CD14-positive monocyte (primary cell): ENCODE measurements around the gene C1QC. TPM values are rescaled to one million over a fixed set of nuclear protein-coding genes. Genes with fewer than 3 reads are reported as not detected.

ENCODE experiments used
- DNase-seq, 3 donors: peaks; one replicate each; pipeline ENCODE4 v3.0.0-alpha.2; 2011 to 2022
- H2AFZ ChIP-seq: 2 replicates; pipeline ENCODE4 v1.6.0; 2012; ENCODE audit warnings: mild to moderate bottlenecking, low read depth, low read length, inconsistent platforms; ENCODE audit not compliant: insufficient read depth, poor library complexity, severe bottlenecking
- H3K27ac ChIP-seq, 2 donors: 1 replicate in 1 of 2; 2 replicates in 1 of 2; pipeline ENCODE4 v1.5.1; 2012 to 2013; ENCODE audit warnings: low read length in 2 of 2, control low read depth in 1 of 2, inconsistent platforms in 1 of 2, low read depth in 1 of 2, mild to moderate bottlenecking in 1 of 2
- H3K27me3 ChIP-seq, 2 donors: one replicate each; pipeline versions ENCODE4 v1.6.0 to v1.6.1; 2011 to 2013; ENCODE audit warnings: low read length in 2 of 2; ENCODE audit not compliant: control insufficient read depth in 2 of 2, insufficient read depth in 2 of 2
- H3K36me3 ChIP-seq, 2 donors: replicated peaks in 1 of 2; 1 replicate in 1 of 2; 2 replicates in 1 of 2; pipeline versions ENCODE4 v1.5.1 to v1.6.1; 2012 to 2013; ENCODE audit warnings: low read length in 2 of 2, control low read depth in 1 of 2, inconsistent platforms in 1 of 2, mild to moderate bottlenecking in 1 of 2; ENCODE audit not compliant: insufficient read depth in 2 of 2, control insufficient read depth in 1 of 2
- H3K4me1 ChIP-seq, 2 donors: 1 replicate in 1 of 2; 2 replicates in 1 of 2; pipeline versions ENCODE4 v1.5.1 to v1.6.1; 2012 to 2013; ENCODE audit warnings: low read length in 2 of 2, control low read depth in 1 of 2, inconsistent platforms in 1 of 2, mild to moderate bottlenecking in 1 of 2, moderate library complexity in 1 of 2; ENCODE audit not compliant: insufficient read depth in 2 of 2, control insufficient read depth in 1 of 2
- H3K4me2 ChIP-seq: replicated peaks from 2 replicates; pipeline ENCODE3; 2012; ENCODE audit warnings: low read length, moderate library complexity, mild to moderate bottlenecking; ENCODE audit not compliant: poor library complexity, severe bottlenecking; ENCODE audit errors: extremely low read depth
- H3K4me3 ChIP-seq, 3 experiments: fragments of 200-600 bp in 1 of 3; sonication (generic) in 1 of 3; replicated peaks in 1 of 3; 1 replicate in 2 of 3; 2 replicates in 1 of 3; pipeline ENCODE4 v1.5.1; 2011 to 2013; ENCODE audit warnings: low read length in 3 of 3, mild to moderate bottlenecking in 3 of 3, control low read depth in 2 of 3, low read depth in 2 of 3, inconsistent platforms in 1 of 3, moderate library complexity in 1 of 3
- H3K79me2 ChIP-seq: 2 replicates; pipeline ENCODE4 v1.6.0; 2012; ENCODE audit warnings: mild to moderate bottlenecking, control low read depth, inconsistent platforms, low read length, moderate library complexity; ENCODE audit not compliant: insufficient read depth
- H3K9ac ChIP-seq: 2 replicates; pipeline ENCODE4 v1.6.0; 2017; ENCODE audit warnings: low read length, mild to moderate bottlenecking; ENCODE audit not compliant: insufficient read depth, poor library complexity, severe bottlenecking
- H3K9me3 ChIP-seq, 2 donors: replicated peaks in 1 of 2; 1 replicate in 1 of 2; 2 replicates in 1 of 2; pipeline versions ENCODE4 v1.5.1 to v1.6.1; 2012 to 2013; ENCODE audit warnings: low read length in 2 of 2, control low read depth in 1 of 2; ENCODE audit not compliant: control insufficient read depth in 1 of 2, insufficient read depth in 1 of 2
- H4K20me1 ChIP-seq: 2 replicates; pipeline ENCODE4 v1.6.0; 2012; ENCODE audit warnings: mild to moderate bottlenecking, low read length, control low read depth, moderate library complexity; ENCODE audit not compliant: insufficient read depth
- H3K27ac Mint-ChIP-seq, 7 donors: one replicate each; pipeline ENCODE4 v1.8.0; 2020; ENCODE audit warnings: mild to moderate bottlenecking in 7 of 7, mixed read lengths in 7 of 7, moderate library complexity in 6 of 7, inconsistent platforms in 2 of 7
- H3K27me3 Mint-ChIP-seq, 3 donors: one replicate each; pipeline ENCODE4 v1.8.0; 2021 to 2022; ENCODE audit warnings: low read depth in 3 of 3, mild to moderate bottlenecking in 3 of 3, mixed read lengths in 3 of 3, moderate library complexity in 3 of 3, inconsistent platforms in 1 of 3
- H3K36me3 Mint-ChIP-seq, 2 donors: one replicate each; pipeline ENCODE4 v1.8.0; 2020; ENCODE audit warnings: mixed read lengths in 2 of 2, inconsistent platforms in 1 of 2, mild to moderate bottlenecking in 1 of 2
- H3K4me1 Mint-ChIP-seq: one replicate; pipeline ENCODE4 v1.8.0; 2020; ENCODE audit warnings: mild to moderate bottlenecking, mixed read lengths
- H3K4me3 Mint-ChIP-seq, 2 donors: one replicate each; pipeline ENCODE4 v1.8.0; 2020; ENCODE audit warnings: mild to moderate bottlenecking in 2 of 2, mixed read lengths in 2 of 2, moderate library complexity in 1 of 2
- H3K9me3 Mint-ChIP-seq, 7 donors: one replicate each; pipeline ENCODE4 v1.8.0; 2020 to 2022; ENCODE audit warnings: mixed read lengths in 7 of 7, mild to moderate bottlenecking in 6 of 7, moderate library complexity in 6 of 7, inconsistent platforms in 2 of 7
- WGBS: methylation state at CpG from one replicate; pipeline ENCODE4 v1.1.5; 2013; ENCODE audit warnings: missing lambda C conversion rate; ENCODE audit not compliant: insufficient coverage; 5-methylcytosine and 5-hydroxymethylcytosine counted together
- intact Hi-C, 2 donors: fragments of 100-400 bp; cut with micrococcal nuclease; formaldehyde crosslinking; loops; one replicate each; pipeline versions ENCODE4 v1.15.0 to v1.15.1; 2023
- polyA plus RNA-seq, 3 donors: library from polyadenylated mRNA; depleted of rRNA in 1 of 3; unstranded in 2 of 3; stranded (reverse) in 1 of 3; fragments of 300-500 nt in 2 of 3; fragments of >200 nt in 1 of 3; fragmentation: Illumina TruSeq in 2 of 3; gene quantifications; 1 replicate in 2 of 3; 2 replicates in 1 of 3; pipeline ENCODE4 v1.2.3, GENCODE V29; 2012 to 2021
- TF ChIP-seq, protein P1 (sequence below): fragments of 200-600 bp; IDR thresholded peaks from one replicate; pipeline ENCODE4 v1.8.0; 2022; ENCODE audit warnings: antibody characterized with exemption, mild to moderate bottlenecking

Gene C1QC
- polyA plus RNA-seq, 3 donors = 0.74 to 3.6 (median 0.85) TPM

DNA sequence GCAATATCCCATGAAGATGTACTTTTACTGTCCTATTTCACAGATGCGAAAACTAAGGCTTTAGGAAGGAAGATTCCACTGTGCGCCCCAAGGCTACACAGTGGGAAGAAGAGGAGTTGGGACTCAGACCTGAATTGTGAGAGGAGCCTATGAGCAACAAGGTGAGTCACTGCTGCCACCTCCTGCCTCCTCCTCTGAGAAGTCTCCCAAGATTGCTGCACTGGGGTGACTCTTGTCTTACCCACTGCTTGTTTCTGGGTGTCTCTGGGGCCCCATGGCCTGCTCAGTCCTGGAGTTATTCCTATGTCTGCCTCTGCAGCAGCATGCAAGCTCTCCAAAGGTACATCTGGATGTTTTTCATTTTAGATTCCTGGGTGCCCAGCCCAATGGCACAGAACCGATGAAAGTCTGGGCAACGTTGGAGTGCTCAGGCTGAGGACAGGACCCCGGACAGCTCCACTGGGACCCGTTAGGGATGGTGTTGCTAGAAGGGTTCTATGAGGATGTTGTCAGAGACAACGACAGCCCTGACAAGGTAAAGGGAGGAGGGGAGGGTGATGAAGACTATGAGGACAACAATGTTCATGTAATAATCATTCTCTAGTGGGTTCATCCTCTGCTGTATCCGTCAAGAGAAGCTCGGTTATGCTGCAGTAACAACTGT, 18.0 kb upstream of the C1QC start:
- Histone ChIP-seq H3K4me2 (no peak overlapping the region), H3K9ac (no peak overlapping the region), H3K79me2 (no peaks in the 10 kb centered on the region), H3K9me3 (no peaks in the 10 kb centered on the region), H3K4me3 (no peak overlapping the region), H3K36me3 (no peaks in the 10 kb centered on the region), H3K27ac (no peak overlapping the region), H3K4me1 (no peaks in the 10 kb centered on the region), H4K20me1 (no peaks in the 10 kb centered on the region), H3K27me3 (peaks cover 0 to 12% of the 10 kb centered on the region in 2 donors), H2AFZ (no peak overlapping the region)
- H3K27ac Mint-ChIP-seq = no peak overlapping the region
- WGBS = 30% methylated on average over 7 of the region's 9 CpGs
- peaks cover 21 to 42% (median 28%) of the 10 kb centered on the region in 3 donors for H3K27me3 Mint-ChIP-seq
- TF ChIP-seq, protein P1, sequence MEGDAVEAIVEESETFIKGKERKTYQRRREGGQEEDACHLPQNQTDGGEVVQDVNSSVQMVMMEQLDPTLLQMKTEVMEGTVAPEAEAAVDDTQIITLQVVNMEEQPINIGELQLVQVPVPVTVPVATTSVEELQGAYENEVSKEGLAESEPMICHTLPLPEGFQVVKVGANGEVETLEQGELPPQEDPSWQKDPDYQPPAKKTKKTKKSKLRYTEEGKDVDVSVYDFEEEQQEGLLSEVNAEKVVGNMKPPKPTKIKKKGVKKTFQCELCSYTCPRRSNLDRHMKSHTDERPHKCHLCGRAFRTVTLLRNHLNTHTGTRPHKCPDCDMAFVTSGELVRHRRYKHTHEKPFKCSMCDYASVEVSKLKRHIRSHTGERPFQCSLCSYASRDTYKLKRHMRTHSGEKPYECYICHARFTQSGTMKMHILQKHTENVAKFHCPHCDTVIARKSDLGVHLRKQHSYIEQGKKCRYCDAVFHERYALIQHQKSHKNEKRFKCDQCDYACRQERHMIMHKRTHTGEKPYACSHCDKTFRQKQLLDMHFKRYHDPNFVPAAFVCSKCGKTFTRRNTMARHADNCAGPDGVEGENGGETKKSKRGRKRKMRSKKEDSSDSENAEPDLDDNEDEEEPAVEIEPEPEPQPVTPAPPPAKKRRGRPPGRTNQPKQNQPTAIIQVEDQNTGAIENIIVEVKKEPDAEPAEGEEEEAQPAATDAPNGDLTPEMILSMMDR = no peak
- no peaks in the 10 kb centered on the region for H3K9me3 Mint-ChIP-seq
- intact Hi-C loops = no loop called here
- H3K4me3 Mint-ChIP-seq = no peak overlapping the region
- H3K4me1 Mint-ChIP-seq = no peaks in the 10 kb centered on the region
- DNase-seq = no peak
- H3K36me3 Mint-ChIP-seq = no peaks in the 10 kb centered on the region

DNA sequence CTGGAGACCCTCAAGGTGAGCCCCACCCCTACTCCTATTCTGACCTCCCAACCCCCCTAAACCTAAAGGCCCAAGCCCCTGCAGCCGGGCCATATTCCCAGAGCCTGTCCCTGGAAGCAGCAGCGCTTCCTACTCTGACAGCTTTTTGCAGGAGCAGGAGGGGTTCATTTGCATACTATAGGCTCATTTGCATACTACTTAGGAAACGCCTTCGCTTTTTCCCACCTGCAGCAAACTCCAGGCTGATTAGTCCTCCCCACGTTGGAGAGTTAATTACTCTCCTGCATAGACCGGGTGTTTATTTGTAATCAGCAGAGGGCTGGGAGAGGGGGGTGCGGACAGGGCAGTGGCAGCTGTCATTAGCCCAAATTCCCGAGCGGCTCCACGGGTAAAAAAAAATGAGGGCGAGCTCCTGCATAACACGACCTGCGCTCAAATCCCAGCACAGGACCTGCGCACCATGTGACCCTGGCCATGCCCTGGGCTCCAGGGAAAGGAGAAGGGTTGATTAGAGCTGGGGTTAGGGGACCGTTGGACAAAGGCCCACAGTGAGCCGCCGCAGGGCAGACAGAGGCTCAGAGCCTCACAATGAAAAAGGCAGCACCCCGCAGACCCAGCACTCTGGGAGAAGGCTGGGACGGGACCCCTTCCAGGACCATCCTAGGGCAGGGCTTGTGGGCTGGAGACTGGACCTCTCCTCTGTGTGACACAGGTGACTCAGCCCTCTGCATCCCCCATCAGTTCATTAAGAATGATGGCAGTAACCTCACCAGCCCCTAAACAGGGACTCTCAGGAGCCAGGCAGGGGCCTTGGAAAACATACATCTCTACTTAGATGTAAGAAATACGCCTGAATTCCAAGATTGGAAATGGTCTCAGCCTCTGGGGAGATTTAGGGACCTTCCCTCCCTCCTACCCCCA, 16.9 kb upstream of the C1QC start:
- Mint-ChIP-seq H3K4me1 (no peaks in the 10 kb centered on the region), H3K36me3 (no peaks in the 10 kb centered on the region), H3K9me3 (no peaks in the 10 kb centered on the region), H3K27me3 (peaks cover 23 to 49% (median 24%) of the 10 kb centered on the region in 3 donors), H3K27ac (no peak overlapping the region), H3K4me3 (peak overlapping the region in 1 of 2 donors; percentile 48)
- intact Hi-C loops = no loop called here
- H3K79me2 ChIP-seq = no peaks in the 10 kb centered on the region
- no peak overlapping the region for H3K9ac ChIP-seq
- no peaks in the 10 kb centered on the region for H3K9me3 ChIP-seq
- TF ChIP-seq, protein P1 = no peak
- H3K4me1 ChIP-seq = no peaks in the 10 kb centered on the region
- no peak overlapping the region for H3K4me2 ChIP-seq
- 26% methylated on average over 17 of the region's 20 CpGs for WGBS
- no peak for DNase-seq
- peaks cover 0 to 12% of the 10 kb centered on the region in 2 donors for H3K27me3 ChIP-seq
- H4K20me1 ChIP-seq = no peaks in the 10 kb centered on the region
- no peak overlapping the region for H3K27ac ChIP-seq
- no peak overlapping the region for H2AFZ ChIP-seq
- no peak overlapping the region for H3K4me3 ChIP-seq
- no peaks in the 10 kb centered on the region for H3K36me3 ChIP-seq
